Measurements from ENCODE around the gene USP32.
"Not testable (repeated sequence)": the region's sequence is repeated elsewhere in the genome, so short reads cannot be mapped to it uniquely, and the experiment has no call there.

The USP32 gene

GRCh38 chr17:60292697-60293096, 99.2 kb downstream of the USP32 start:
- no peak for DNase-seq

DNA sequence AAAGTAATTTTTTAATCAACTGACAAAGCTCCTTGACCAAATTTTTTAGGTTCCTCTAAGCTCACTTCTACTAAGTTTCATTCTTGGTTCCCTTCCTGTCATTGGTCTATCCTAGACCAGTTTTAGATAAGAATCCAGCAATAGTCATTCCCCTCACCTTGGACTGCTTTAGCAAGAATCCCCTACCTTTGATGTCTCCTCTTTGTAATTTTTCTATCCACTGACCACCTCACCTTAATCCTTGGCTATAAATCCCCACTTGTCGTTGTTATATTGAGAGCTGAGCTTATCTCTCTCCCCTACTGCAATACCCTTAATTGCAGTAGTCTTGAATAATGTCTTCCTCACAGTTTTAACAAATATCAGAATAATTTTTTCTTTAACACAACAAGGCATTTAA, 107.2 kb downstream of the USP32 start:
- DNase-seq, result no peak

GRCh38 chr17:60283816-60284215, 108.1 kb downstream of the USP32 start:
- DNase-seq, result no peak

- no peak for DNase-seq
Observed at GRCh38 chr17:60280673-60281072, 111.3 kb downstream of the USP32 start.

- no peak for DNase-seq
Observed at GRCh38 chr17:60278237-60278636, 113.7 kb downstream of the USP32 start.

GRCh38 chr17:60277258-60277657, 114.7 kb downstream of the USP32 start:
- no peak for DNase-seq

DNA sequence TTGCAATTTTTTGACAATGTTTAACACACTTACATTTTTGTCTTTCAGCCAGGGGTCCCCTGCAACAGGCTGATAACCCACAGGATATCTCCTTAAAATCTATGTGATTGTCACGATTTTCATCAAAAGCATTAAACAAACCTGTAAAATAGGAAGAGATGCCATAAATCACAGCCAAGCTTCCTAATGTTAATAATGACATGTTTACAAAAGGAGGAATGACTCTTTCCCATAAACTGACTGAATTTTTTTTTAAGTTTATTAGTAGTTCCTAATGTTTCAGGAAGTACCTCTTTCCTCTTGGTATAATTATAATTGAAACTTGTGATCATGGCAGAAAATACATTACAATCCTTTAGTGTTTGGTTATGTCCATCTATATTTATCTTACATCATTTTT, 122.5 kb downstream of the USP32 start:
- no peak for DNase-seq

GRCh38 chr17:60260540-60260939, 131.4 kb downstream of the USP32 start:
- DNase-seq, result no peak

DNA sequence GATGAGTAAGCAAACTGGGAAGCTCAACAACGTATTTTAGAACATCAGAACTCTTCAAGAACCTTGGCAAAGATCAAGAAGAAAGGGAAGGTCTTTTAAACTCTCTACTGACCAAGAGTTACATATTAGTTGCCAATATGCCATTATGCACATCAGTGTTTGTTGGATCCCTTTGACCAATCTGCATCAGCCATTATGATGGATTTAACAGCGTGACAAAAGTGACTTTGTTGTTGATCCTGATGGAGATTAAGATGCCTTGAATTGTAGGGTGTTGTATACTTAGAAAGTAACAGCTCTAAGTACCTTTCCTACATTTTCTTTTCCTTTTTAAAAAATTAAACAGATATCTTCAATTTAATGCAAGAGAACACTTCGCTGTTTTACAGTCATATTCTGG, 133.6 kb downstream of the USP32 start:
- DNase-seq, result no peak

GRCh38 chr17:60256174-60256573, 135.8 kb downstream of the USP32 start:
- no peak for DNase-seq

- DNase-seq, result no peak
Observed at GRCh38 chr17:60253048-60253447, 138.9 kb downstream of the USP32 start.

DNA sequence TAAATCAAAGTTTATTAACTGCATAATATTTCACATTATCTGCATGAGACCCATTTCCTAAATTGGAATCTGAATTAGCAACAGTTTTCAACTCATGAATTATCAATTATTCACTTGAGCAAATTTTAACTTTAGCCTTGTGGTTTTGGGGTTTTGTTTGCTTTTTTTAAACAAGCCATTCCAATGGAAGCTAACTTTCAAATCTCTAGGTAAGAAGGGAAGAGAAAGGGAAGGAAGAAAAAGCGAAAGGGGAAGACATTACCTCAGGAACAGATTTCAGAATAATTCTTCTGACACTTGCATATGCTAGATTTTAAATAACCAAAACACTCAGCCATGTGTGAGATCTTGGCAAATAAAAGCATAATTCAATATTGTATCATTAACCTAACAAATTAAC, 139.5 kb downstream of the USP32 start:
- DNase-seq, result no peak

- DNase-seq, result no peak
Observed at GRCh38 chr17:60249290-60249826, 142.6 kb downstream of the USP32 start.

DNA sequence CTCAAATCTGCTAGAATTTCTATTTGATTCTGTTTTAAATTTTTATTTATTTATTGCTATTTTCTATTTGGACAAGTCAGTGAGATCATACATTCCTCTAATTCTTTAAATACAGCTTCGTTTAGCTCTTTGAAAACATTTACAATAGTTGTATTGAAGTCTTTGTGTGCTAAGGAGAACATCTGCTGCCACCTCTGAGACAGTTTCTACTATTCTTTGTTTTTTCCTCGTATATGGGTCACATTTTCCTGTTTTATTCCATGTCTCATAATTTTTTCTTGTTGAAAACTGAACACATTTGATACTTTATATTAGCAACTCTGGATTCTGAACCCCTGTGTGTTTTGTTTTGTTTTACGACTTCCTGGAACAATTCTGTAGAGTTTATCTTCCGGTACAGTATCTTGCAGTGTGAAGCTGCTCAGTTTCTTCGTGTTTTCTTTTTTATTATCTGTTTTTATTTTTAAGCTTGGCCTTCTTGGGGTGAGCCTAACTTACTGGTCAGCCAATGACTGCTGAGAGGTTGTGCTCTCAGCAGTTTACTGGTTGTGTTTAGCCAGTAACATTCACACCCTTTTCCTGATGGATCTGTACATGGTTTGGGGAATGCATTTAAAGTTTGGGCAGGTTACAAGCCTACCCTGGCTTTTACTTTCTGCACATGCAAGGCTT, 143.2 kb downstream of the USP32 start:
- no peak for DNase-seq

GRCh38 chr17:60247836-60248461, 144.0 kb downstream of the USP32 start:
- DNase-seq, result no peak

GRCh38 chr17:60244656-60245055, 147.3 kb downstream of the USP32 start:
- DNase-seq, result no peak

DNA sequence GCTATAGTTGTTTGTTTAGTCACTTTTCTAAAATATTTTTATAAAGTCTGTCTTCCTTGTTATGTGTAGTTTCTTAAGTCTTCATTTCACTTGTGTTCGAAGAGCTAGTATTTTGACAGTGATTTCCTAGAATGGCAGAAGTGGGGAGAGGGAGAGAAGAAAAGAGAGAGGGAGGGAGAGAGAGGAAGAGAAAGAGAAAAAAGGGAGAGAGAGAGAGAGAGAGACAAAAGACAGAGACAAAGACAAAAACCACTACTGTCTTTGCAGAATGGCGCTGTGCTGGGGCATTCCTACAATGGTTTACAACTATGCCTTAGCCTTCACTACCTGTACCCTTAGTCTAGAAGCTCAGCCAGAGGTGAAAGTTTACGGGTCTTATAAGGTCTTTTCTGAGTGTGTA, 151.6 kb downstream of the USP32 start:
- no peak for DNase-seq

GRCh38 chr17:60231691-60232090, 160.2 kb downstream of the USP32 start:
- no peak for DNase-seq

GRCh38 chr17:60231234-60231633, 160.7 kb downstream of the USP32 start:
- peak; percentile 1 for DNase-seq

GRCh38 chr17:60230358-60230757, 161.6 kb downstream of the USP32 start:
- no peak for DNase-seq

DNA sequence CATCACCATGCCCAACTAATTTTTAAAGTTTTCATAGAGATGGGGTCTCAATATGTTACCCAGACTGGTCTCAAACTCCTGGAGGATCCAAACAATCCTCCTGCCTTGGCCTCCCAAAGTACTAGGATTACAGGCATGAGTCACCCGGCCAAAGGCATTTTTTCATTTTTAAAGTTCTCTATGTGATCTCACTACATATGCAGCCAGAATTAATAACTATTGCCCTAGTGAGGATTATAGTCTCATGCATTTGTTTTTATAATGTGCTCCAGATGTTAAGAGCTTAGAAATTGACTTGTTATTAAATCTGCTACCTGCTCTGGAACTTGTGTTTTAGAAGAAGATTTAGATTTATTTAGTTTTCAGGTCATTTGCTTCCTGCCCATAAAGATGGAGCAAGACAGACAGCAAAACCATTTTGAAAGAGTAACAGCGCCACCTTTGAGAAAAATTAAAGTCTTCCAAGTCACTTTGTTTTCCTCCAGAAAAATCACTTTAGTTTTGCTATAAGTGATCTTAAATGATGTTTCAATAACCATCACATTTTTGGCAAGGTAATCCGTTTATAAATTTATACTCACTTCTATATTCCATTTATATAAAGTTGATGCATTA, 162.6 kb downstream of the USP32 start:
- no peak for DNase-seq

- not testable (repeated sequence) for DNase-seq
Observed at GRCh38 chr17:60227276-60227675, 164.7 kb downstream of the USP32 start.

DNA sequence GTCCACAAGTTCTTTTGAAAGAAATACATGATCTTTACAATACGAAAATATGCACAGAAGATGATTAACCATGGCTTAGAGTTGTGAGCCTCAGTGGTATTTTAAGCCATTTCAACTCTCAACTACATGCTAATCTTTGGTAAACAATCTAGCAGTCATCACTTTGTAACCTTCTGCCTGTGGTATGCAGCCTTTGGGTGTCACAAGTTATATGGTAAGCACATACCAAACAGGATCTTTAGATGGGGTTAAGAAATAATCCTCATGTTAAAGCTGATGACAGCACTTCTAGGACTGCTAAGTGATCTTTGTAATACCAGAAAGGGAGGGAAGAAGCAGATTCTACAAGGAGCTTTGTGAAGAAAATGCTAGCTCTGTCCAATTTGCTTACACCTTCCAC, 167.9 kb downstream of the USP32 start:
- no peak for DNase-seq

GRCh38 chr17:60223456-60223855, 168.5 kb downstream of the USP32 start:
- DNase-seq, result no peak

Data from NCI-H345 (cell line).